Hematopoietic multipotent progenitor cell (in vitro differentiated cells): Measurements from ENCODE around the gene WDR49. TPM values are rescaled to one million over a fixed set of nuclear protein-coding genes. Genes with fewer than 3 reads are reported as not detected.
A peak's percentile ranks its signal among the peaks of the same experiment; 100 is the strongest.

ENCODE experiments used
- DNase-seq, 3 donors: peaks; one replicate each; pipeline ENCODE4 v3.0.0-alpha.2; 2011 to 2015; ENCODE audit warnings: low read depth in 2 of 3, low spot score in 2 of 3
- total RNA-seq: library from RNA; depleted of rRNA; stranded (reverse); fragments of >200 nt; gene quantifications from one replicate; pipeline ENCODE4 v1.2.3, GENCODE V29; 2012

Gene WDR49
- total RNA-seq, 1 donor, result 23.2 TPM

- DNase-seq, result no peak
These were observed 162.1 kb downstream of the WDR49 start for GRCh38 chr3:167491621-167492020.

DNA sequence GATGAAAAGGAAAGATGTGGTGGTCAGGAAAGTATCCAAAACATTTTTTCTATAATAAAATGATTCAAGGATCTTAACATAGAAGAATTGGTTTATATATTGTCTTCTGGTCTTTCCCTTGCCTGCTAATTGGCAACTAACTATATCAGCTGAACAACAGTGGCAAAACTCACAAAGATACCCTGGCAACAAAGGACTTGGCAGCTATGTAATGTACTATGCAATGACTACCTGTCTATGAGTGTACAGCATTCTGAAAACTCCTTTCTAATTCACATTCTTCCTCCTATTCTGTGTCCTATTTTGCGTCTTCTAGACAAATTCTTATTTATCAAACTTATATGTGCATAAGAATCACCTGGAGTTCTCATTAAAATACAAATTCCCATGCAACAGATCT lies 164.2 kb downstream of the WDR49 start:
- DNase-seq, result no peak

DNA sequence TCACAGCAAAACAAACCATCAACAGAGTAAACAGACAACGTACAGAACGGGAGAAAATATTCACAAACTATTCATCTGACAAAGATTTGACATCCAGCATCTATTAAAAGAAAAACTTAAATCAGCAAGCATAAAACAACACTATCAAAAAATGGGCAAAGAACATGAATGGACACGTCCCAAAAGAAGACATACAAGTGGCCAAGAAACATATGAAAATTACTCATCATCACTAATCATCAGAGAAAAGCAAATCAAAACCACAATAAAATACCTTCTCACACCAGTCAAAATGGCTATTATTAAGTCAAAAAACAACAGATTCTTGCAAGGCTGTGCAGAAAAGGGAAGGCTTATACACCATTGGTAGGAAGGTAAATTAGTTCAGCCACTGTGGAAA lies 166.2 kb downstream of the WDR49 start:
- DNase-seq, result no peak

DNA sequence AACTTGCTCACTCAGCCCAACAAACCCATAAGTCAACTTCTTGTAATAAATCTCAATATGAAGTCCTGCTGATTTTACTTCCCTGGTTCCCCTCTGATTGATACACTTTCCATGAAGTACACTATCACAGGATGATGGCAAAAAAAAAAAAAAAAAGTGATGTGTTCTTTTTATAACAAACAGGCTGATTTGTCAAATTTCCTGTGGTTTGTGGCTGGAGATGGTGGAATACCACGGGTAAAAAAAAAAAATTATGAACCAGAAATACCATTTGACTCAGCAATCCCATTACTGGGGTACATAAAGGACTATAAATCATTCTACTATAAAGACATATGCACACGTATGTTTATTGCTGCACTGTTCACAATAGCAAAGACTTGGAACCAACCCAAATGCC lies 169.2 kb downstream of the WDR49 start:
- peak in 1 of 3 donors; percentile 58 for DNase-seq

GRCh38 chr3:167483708-167484475 lies 169.8 kb downstream of the WDR49 start:
- no peak for DNase-seq

DNA sequence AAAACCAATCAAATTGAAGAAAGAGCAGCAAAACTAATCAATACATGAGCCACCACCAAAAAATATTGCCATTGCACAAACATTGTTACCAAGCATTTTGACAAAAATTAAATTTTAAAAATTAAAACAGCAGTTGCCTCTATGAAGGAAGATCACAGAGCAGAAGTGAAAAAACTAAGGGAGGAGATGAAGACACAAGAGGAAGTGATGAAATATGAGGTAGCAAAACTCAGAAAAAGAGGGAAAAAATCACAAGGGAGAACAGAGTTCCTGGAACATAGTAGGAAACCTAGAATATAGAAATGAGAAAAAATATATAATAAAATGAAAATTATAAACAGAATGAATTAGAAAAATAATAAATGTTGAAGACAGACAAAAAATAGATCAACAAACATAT lies 172.6 kb downstream of the WDR49 start:
- no peak for DNase-seq

GRCh38 chr3:167480748-167481147 lies 173.0 kb downstream of the WDR49 start:
- no peak for DNase-seq

DNA sequence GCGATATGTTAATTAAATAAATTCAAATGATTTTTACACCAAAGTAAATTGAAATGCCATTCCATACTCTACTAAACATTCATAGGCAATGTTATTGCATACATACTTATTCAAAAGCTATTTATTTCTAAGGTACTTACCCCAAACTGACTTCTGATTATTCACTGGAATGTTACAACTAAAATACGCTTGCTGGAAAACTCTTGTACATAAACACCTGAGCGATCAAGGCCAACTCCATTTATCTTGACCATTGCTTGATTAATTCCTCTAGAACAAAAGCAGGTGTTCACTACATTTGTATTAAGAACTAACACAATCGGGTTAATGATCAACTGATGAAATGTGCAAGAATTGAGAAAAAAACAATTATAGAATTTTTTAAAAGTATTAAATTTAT lies 179.9 kb downstream of the WDR49 start, which contains the start of gene SERPINI2:
Gene SERPINI2, minus strand, starts transcription at position 180 of the 400 bp plus-strand sequence. CDS start 2,208 bp downstream, outside the sequence.
- DNase-seq, result no peak

DNA sequence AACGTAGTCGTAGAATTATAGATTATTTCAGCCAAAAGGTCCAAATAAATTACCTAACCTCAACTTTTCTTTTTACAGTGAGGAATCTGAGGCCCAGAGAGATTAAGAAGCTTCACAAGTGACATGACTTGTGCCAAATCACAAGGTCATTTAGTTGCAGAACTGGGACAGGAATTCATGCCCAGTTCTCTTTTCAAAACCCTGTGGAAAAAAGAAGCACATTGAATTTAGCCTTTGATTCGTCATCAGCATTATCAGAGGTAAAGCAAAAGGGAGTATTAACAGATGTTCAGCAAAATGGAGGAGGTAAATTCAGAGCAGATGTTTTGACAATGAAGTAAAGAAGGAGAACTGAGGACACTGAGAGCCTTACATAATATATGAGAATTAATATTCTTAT lies 184.4 kb downstream of the WDR49 start:
- DNase-seq, result no peak

DNA sequence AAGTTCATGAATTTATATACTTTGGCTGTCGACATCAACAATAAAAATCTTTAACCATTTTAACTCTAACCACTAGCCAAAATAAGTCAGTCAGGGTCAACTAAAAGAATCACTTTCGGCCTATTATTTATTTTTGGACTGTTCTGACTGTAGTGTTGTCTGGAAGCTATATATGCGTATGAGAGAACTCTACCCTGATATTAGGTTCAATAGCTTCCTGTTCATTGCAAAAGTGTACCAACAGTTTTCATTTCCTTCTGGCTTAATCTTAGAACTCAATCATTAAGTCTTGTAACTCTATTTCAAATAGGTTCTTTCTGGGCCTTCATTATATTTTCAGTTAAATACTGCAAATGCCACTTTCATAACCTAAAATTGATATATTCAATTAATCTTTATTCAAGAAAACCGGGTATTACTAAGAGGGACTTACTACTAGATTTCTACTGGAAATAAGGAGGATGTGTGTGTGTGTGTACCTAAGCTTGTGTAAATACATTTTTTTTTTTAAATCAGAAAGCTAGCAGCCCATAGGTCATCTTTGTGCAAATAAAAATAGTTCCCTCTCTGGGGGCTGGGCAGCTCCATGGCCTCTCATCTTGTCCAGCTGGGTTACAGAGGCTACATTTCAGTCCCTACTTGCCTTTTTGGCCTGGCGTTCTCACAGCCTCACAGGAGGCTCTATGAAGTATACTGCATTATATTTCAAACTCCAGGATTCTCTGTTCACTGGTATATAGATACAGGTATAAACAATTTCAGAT lies 185.7 kb downstream of the WDR49 start:
- DNase-seq, result no peak

GRCh38 chr3:167466966-167467365 lies 186.8 kb downstream of the WDR49 start:
- DNase-seq, result no peak

- DNase-seq, result no peak
These were observed 197.5 kb downstream of the WDR49 start for GRCh38 chr3:167456157-167456799.

DNA sequence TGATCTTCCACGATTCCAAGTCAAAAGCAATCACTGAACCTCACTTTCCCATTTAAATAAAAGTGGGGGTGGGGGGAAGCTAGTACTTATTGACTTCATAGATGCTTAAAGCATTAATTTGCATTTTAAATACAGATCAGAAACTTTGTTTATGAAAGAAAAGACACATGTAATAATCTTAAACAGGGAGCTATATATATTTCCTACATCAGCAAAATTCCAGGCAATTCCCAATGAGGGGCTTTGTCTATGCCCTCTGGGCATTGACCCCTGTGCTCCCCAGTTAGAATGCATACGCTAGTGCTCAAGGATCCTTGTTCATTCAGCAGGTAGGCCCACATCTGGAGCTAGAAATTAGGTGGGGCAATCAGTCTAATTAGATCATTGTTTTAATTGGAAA lies 199.9 kb downstream of the WDR49 start:
- DNase-seq, result no peak

- DNase-seq, result no peak
These were observed 202.5 kb downstream of the WDR49 start for GRCh38 chr3:167451282-167451681.

DNA sequence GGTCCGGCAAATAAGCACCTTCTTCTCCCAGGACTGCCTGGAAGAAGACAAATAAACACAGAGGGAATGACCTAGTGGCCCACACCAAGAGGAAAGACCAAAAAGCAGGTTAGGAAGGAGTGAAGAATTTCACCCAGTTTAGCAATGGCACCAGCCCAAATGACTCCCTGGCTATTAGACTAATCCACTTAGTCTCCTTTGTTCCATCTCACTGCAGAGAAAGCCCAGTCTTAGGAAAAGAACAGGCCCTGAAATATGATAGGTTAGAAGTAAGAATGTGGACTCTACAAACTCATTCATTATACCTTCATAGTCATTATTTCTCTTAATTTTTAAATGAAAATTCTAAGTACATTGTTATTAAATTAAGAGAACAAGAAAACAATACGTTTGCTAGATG lies 203.1 kb downstream of the WDR49 start:
- DNase-seq, result no peak

- DNase-seq, result no peak
These were observed 203.5 kb downstream of the WDR49 start for GRCh38 chr3:167450195-167450594.

- DNase-seq, result no peak
These were observed 208.3 kb downstream of the WDR49 start for GRCh38 chr3:167445491-167445890.

DNA sequence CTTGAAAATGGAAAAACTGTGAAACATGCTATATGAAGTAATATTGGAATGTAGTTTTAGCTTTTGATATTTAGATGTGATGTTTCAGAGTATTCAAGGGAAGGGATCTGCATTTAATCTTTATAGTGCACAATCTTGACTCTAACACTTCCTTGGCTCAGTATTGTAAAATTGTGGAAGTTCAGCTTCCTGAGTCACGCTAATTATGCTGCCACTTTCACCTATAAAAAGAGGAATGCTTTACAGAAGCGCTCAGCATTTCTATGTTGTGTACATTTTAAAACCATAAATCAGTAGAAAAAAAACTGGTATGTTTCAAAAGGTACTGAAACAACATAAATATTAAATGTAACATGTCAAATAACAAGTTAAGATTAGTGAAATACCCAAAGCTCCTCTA lies 212.5 kb downstream of the WDR49 start:
- no peak for DNase-seq

DNA sequence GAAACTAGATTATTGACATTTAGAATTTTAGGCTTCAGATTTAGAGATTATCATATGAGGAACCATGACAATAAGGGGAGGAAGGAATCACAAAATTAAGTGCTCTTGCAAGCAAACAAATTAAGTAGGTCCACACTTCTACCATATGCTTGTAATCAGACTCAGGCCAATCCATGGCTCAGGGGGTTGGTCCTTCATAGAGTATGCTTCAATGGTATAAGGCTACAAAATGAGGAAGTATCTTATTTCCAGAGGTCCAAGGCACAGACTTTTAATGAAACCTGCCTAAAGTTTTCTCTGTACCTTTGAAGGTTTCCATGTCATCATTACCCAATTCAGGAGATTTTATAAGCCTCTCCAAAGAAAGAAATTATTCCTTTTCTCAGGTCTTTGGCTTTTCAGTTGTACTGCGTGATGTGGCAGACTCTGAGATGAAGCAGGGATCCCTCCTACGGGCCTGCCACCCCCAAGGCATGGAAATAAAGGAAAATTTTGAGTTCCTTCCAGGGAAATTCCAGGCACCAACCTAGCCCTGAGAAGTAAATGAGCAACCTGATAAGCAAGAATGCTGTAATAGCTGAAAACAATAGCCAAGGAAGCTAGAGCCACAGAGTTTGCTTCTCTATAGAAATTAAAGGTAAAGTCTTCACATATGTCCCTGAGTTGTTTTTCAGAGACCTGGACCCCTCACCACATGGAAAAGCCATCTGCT lies 216.2 kb downstream of the WDR49 start:
- no peak for DNase-seq
